Activated naive CD8-positive, alpha-beta T cell treated with anti-CD3 and anti-CD28 coated beads for 36 hours (primary cell): ENCODE data around the gene SLC16A2. TPM values are rescaled to one million over a fixed set of nuclear protein-coding genes. Genes with fewer than 3 reads are reported as not detected.
"Not testable (repeated sequence)": the region's sequence is repeated elsewhere in the genome, so short reads cannot be mapped to it uniquely, and the experiment has no call there.

Experiments used
- DNase-seq: peaks from one replicate; pipeline ENCODE4 v3.0.0; 2021
- H3K27ac Mint-ChIP-seq: one replicate; pipeline ENCODE4 v1.8.0; 2022; ENCODE audit warnings: mild to moderate bottlenecking, moderate library complexity, mixed read lengths
- H3K27me3 Mint-ChIP-seq: one replicate; pipeline ENCODE4 v1.8.0; 2022; ENCODE audit warnings: mild to moderate bottlenecking, mixed read lengths
- H3K36me3 Mint-ChIP-seq: one replicate; pipeline ENCODE4 v1.8.0; 2021; ENCODE audit warnings: mild to moderate bottlenecking, mixed read lengths
- H3K4me1 Mint-ChIP-seq: one replicate; pipeline ENCODE4 v1.8.0; 2021; ENCODE audit warnings: mixed read lengths
- H3K4me3 Mint-ChIP-seq: one replicate; pipeline ENCODE4 v1.8.0; 2022; ENCODE audit warnings: mild to moderate bottlenecking, moderate library complexity, mixed read lengths
- H3K9me3 Mint-ChIP-seq: one replicate; pipeline ENCODE4 v1.8.0; 2022; ENCODE audit warnings: mixed read lengths
- total RNA-seq, 2 experiments: library from RNA; stranded (reverse); gene quantifications; one replicate each; pipeline ENCODE4 v1.2.3, GENCODE V29; 2021

Gene SLC16A2
- total RNA-seq, 2 experiments from 2014 or later: 0.60 to 0.68 TPM

DNA sequence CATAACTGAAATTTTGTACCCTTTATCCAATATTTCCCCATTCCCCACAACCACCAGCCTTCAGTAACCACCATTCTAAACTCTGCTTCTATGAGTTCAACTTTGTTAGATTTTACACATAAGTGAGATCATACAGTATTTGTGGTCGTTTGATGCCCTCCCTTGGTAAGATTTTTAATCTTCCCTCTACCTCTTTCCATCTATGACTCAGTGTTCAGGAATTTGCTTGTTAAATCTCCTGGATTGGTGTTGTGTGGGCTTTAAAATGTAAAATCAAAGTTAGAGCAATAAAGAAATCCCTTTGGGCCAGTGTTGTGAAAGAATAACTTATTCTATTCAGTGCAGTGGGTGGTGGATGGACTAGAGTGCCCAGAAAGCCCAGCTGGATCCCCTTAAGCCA, 37.4 kb downstream of the SLC16A2 start:
- DNase-seq: no peak
- no peaks in the 10 kb centered on the region for H3K4me1 Mint-ChIP-seq
- H3K27me3 Mint-ChIP-seq: no peaks in the 10 kb centered on the region
- H3K4me3 Mint-ChIP-seq: no peak overlapping the region
- no peaks in the 10 kb centered on the region for H3K9me3 Mint-ChIP-seq
- no peaks in the 10 kb centered on the region for H3K36me3 Mint-ChIP-seq
- H3K27ac Mint-ChIP-seq: no peak overlapping the region

GRCh38 chrX:74461384-74461783, 40.1 kb downstream of the SLC16A2 start:
- Mint-ChIP-seq H3K9me3 (no peaks in the 10 kb centered on the region), H3K4me1 (no peaks in the 10 kb centered on the region), H3K36me3 (no peaks in the 10 kb centered on the region), H3K4me3 (no peak overlapping the region), H3K27ac (no peak overlapping the region), H3K27me3 (no peaks in the 10 kb centered on the region)
- DNase-seq: no peak

GRCh38 chrX:74464722-74465121, 43.4 kb downstream of the SLC16A2 start:
- no peaks in the 10 kb centered on the region for H3K9me3 Mint-ChIP-seq
- no peak overlapping the region for H3K4me3 Mint-ChIP-seq
- DNase-seq: no peak
- H3K27me3 Mint-ChIP-seq: no peaks in the 10 kb centered on the region
- no peaks in the 10 kb centered on the region for H3K36me3 Mint-ChIP-seq
- H3K27ac Mint-ChIP-seq: no peak overlapping the region
- H3K4me1 Mint-ChIP-seq: no peaks in the 10 kb centered on the region

GRCh38 chrX:74465424-74465823, 44.1 kb downstream of the SLC16A2 start:
- Mint-ChIP-seq H3K4me3 (no peak overlapping the region), H3K4me1 (no peaks in the 10 kb centered on the region), H3K27ac (no peak overlapping the region), H3K9me3 (no peaks in the 10 kb centered on the region), H3K36me3 (no peaks in the 10 kb centered on the region), H3K27me3 (no peaks in the 10 kb centered on the region)
- DNase-seq: no peak

- Mint-ChIP-seq H3K4me1 (no peaks in the 10 kb centered on the region), H3K27me3 (no peaks in the 10 kb centered on the region), H3K4me3 (no peak overlapping the region), H3K9me3 (no peaks in the 10 kb centered on the region), H3K27ac (no peak overlapping the region), H3K36me3 (no peaks in the 10 kb centered on the region)
- DNase-seq: no peak
Observed at GRCh38 chrX:74467656-74468055, 46.4 kb downstream of the SLC16A2 start.

- H3K27me3 Mint-ChIP-seq, H3K4me1 Mint-ChIP-seq, H3K27ac Mint-ChIP-seq, H3K4me3 Mint-ChIP-seq, H3K9me3 Mint-ChIP-seq, DNase-seq, H3K36me3 Mint-ChIP-seq: not testable (repeated sequence)
Observed at GRCh38 chrX:74473116-74473515, 51.8 kb downstream of the SLC16A2 start.

DNA sequence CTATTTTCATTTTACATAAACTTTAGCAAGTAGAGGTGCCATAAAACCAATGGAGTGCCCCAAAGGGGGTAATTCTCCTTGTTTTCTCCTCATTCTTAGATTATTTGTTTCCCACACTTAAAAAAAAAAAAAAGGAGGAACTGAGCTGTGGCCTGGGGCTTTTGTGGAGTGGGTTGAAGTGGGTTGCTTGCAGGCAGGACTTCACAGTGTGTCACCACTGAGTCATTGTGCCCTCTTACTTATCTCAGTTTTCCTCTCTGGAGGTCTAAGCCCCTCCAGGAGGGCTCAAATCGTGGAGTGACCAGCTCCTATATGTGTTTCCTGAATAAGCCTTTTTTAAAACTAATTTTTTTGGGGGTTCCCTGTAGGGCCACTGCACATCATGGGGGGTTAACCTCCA, 69.0 kb downstream of the SLC16A2 start:
- Mint-ChIP-seq H3K36me3 (no peaks in the 10 kb centered on the region), H3K27ac (no peak overlapping the region), H3K27me3 (no peaks in the 10 kb centered on the region), H3K4me1 (no peaks in the 10 kb centered on the region), H3K9me3 (no peaks in the 10 kb centered on the region), H3K4me3 (no peak overlapping the region)
- DNase-seq: no peak

GRCh38 chrX:74492720-74493201, 71.5 kb downstream of the SLC16A2 start:
- no peaks in the 10 kb centered on the region for H3K27me3 Mint-ChIP-seq
- no peaks in the 10 kb centered on the region for H3K36me3 Mint-ChIP-seq
- no peaks in the 10 kb centered on the region for H3K4me1 Mint-ChIP-seq
- H3K4me3 Mint-ChIP-seq: no peak overlapping the region
- no peak overlapping the region for H3K27ac Mint-ChIP-seq
- H3K9me3 Mint-ChIP-seq: no peaks in the 10 kb centered on the region
- DNase-seq: no peak

- Mint-ChIP-seq H3K4me3 (no peak overlapping the region), H3K36me3 (no peaks in the 10 kb centered on the region), H3K9me3 (no peaks in the 10 kb centered on the region), H3K27ac (no peak overlapping the region), H3K27me3 (no peaks in the 10 kb centered on the region), H3K4me1 (no peaks in the 10 kb centered on the region)
- no peak for DNase-seq
Observed at GRCh38 chrX:74493806-74494205, 72.5 kb downstream of the SLC16A2 start.

- H3K27me3 Mint-ChIP-seq: no peaks in the 10 kb centered on the region
- no peak overlapping the region for H3K27ac Mint-ChIP-seq
- no peak overlapping the region for H3K4me3 Mint-ChIP-seq
- no peak for DNase-seq
- H3K9me3 Mint-ChIP-seq: no peaks in the 10 kb centered on the region
- H3K4me1 Mint-ChIP-seq: no peaks in the 10 kb centered on the region
- no peaks in the 10 kb centered on the region for H3K36me3 Mint-ChIP-seq
Observed at GRCh38 chrX:74498924-74499323, 77.6 kb downstream of the SLC16A2 start.

DNA sequence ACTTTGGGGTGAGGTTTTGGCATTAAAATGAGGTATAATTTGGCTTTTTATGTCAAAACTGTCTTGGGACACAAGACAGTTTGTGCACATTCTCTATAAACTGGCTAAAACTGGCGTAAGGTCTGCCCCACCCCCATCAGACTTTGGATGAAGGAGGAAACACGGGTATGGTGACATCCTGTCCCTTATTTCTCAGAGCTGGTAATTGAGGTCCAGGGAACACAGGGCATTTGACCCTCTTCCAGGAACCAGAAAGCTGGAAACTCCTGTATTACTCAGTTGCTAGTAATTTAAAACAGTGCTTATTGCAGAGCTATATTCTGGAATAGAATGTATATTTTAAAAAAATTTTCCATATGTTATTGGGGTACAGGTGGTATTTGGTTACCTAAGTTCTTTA, 78.8 kb downstream of the SLC16A2 start:
- no peak for DNase-seq
- Mint-ChIP-seq H3K9me3 (no peaks in the 10 kb centered on the region), H3K27ac (no peak overlapping the region), H3K27me3 (no peaks in the 10 kb centered on the region), H3K36me3 (no peaks in the 10 kb centered on the region), H3K4me3 (no peak overlapping the region), H3K4me1 (no peaks in the 10 kb centered on the region)

DNA sequence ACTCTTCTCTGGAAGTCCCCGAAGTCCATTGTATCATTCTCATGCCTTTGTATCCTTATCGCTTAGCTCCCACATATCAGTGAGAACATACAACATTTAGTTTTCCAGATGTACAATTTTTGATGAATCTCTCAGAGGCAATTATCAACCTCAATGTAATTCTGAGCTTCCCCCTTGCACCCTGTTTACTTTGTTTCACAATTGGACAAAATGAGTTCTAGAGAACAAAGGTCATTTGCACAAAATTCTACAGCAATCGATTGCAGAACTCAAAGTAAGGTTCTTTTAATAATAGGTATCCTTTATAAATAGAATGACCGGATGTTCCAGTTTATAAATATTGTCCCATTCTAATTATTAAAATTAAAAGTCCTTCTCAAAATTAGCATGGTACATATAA, 79.3 kb downstream of the SLC16A2 start:
- DNase-seq: no peak
- Mint-ChIP-seq H3K27ac (no peak overlapping the region), H3K4me1 (no peaks in the 10 kb centered on the region), H3K27me3 (no peaks in the 10 kb centered on the region), H3K4me3 (no peak overlapping the region), H3K36me3 (no peaks in the 10 kb centered on the region), H3K9me3 (no peaks in the 10 kb centered on the region)

GRCh38 chrX:74505437-74505836, 84.1 kb downstream of the SLC16A2 start:
- Mint-ChIP-seq H3K4me3 (no peak overlapping the region), H3K4me1 (no peaks in the 10 kb centered on the region), H3K36me3 (no peaks in the 10 kb centered on the region), H3K27ac (no peak overlapping the region), H3K9me3 (no peaks in the 10 kb centered on the region), H3K27me3 (no peaks in the 10 kb centered on the region)
- no peak for DNase-seq

DNA sequence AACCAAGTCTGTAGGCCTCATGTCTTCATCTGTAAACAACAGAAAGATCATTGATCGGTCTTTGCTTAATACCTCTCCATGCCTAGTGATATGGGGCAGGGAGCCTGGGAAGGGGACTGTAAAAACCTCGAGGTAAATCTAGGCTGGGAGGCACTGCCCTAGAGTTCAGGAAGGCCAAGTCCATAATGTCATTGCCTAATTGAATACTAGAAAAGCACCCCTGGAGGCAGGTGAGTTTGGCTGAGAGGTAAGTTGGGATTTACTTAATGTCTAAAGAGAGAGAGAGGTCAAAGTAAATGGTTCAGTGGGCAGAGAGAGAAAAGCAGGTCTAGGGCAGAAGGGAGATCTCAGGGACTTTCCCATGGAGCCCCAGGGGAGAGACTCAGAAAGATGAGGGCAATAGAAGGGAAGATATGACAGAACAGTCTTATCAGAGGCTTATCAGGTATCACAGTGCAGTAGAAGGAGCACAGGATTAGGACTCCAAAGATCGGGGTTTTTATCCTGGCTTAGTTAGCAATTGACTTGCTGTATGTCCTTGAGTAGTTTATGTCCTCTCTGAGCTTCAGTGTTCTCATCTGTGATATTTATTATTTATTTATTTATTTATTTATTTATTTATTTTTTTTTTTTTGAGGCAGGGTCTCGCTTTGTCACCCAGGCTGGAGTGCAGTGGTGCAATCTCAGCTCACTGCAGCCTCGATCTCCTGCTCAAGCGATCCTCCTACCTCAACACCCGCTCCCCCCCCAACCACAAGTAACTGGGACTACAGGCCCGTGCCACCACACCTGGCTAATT, 85.2 kb downstream of the SLC16A2 start:
- Mint-ChIP-seq H3K4me3 (no peak overlapping the region), H3K4me1 (no peaks in the 10 kb centered on the region), H3K27me3 (no peaks in the 10 kb centered on the region), H3K9me3 (no peaks in the 10 kb centered on the region), H3K27ac (no peak overlapping the region), H3K36me3 (no peaks in the 10 kb centered on the region)
- DNase-seq: no peak

DNA sequence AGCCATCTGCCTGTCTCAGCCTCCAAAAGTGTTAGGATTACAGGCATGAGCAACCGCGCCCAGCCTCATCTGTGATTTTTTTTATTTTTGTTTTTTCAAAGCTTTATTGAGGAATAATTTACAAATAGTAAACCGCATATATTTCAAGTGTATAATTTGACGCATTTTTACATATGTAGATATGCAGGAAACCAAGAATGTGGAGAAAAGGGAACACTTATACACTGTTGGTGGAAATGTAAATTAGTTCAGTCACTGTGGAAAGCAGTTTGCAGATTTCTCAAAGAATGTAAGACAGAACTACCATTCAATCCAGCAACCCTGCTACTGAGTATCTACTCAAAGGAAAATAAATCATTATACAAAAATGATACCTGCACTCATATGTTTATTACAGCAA, 85.9 kb downstream of the SLC16A2 start:
- Mint-ChIP-seq H3K27me3 (no peaks in the 10 kb centered on the region), H3K4me3 (no peak overlapping the region), H3K27ac (no peak overlapping the region), H3K4me1 (no peaks in the 10 kb centered on the region), H3K9me3 (no peaks in the 10 kb centered on the region), H3K36me3 (no peaks in the 10 kb centered on the region)
- no peak for DNase-seq

- H3K9me3 Mint-ChIP-seq: no peaks in the 10 kb centered on the region
- H3K4me3 Mint-ChIP-seq: no peak overlapping the region
- no peak overlapping the region for H3K27ac Mint-ChIP-seq
- H3K4me1 Mint-ChIP-seq: no peaks in the 10 kb centered on the region
- no peaks in the 10 kb centered on the region for H3K36me3 Mint-ChIP-seq
- no peak for DNase-seq
- no peaks in the 10 kb centered on the region for H3K27me3 Mint-ChIP-seq
Observed at GRCh38 chrX:74509989-74510388, 88.7 kb downstream of the SLC16A2 start.
